ENCODE measurements around the gene TRIO. TPM values are rescaled to one million over a fixed set of nuclear protein-coding genes. Genes with fewer than 3 reads are reported as not detected.

The TRIO gene
- total and polyA plus RNA-seq, 2 of the 8 experiments (the other 6 are each of a cell fraction or from before 2014, with no cell fraction given): 35.1 to 69.1 TPM

- Histone ChIP-seq H2BK12ac (ENCODE audit: low read depth, low read length) (no peak overlapping the region), H3K27me3 (replicated peaks in 1 of 4; ENCODE audit: control insufficient read depth in 3 of 4, extremely low read depth in 1 of 4, insufficient read depth in 3 of 4, low read length in 3 of 4) (no peaks in the 10 kb centered on the region), H3K79me2 (ENCODE audit: control insufficient read depth in 1 of 2, insufficient read depth in 2 of 2, low read length in 2 of 2) (peaks cover 7 to 96% of the 10 kb centered on the region in 2 experiments; a peak in 3 of 4 replicates), H2BK120ac (replicated peaks; ENCODE audit: low read depth, low read length) (no peak overlapping the region), H3K4me3 (ENCODE audit: extremely low read depth in 1 of 4, insufficient read depth in 2 of 4, low read depth in 3 of 4, low read length in 4 of 4) (no peak overlapping the region), H4K5ac (ENCODE audit: insufficient read length, low read depth, low read length) (no peak overlapping the region), H3K56ac (replicated peaks; ENCODE audit: insufficient read length, low read depth, low read length) (no peak overlapping the region), H4K8ac (ENCODE audit: extremely low read depth, insufficient read depth, low read length) (no peak overlapping the region), H2BK5ac (ENCODE audit: low read depth, low read length) (no peak overlapping the region), H2AK5ac (ENCODE audit: low read depth, low read length) (no peak overlapping the region), H3K4me2 (ENCODE audit: insufficient read depth in 1 of 2, low read depth in 2 of 2, low read length in 2 of 2) (no peak overlapping the region), H3K79me1 (ENCODE audit: low read depth, low read length) (peaks cover 14% of the 10 kb centered on the region), H3K9ac (replicated peaks in 1 of 4; ENCODE audit: extremely low read depth in 1 of 4, low read depth in 3 of 4, low read length in 3 of 4) (no peak overlapping the region), H3K14ac (ENCODE audit: insufficient read length) (no peak overlapping the region), H3K4ac (replicated peaks; ENCODE audit: insufficient read length, low read depth, low read length) (no peak overlapping the region), H3K23me2 (ENCODE audit: low read depth, low read length) (no peaks in the 10 kb centered on the region), H3K23ac (ENCODE audit: insufficient read length) (no peak overlapping the region), H2AFZ (ENCODE audit: low read length) (no peak overlapping the region), H3K36me3 (ENCODE audit: control insufficient read depth in 2 of 4, insufficient read depth in 4 of 4, low read length in 3 of 4) (no peaks in the 10 kb centered on the region; a peak in 1 of 8 replicates), H4K20me1 (replicated peaks in 1 of 2; ENCODE audit: control insufficient read depth in 1 of 2, insufficient read depth in 2 of 2, low read length in 2 of 2) (peaks cover 2 to 7% of the 10 kb centered on the region in 2 experiments), H3K9me3 (ENCODE audit: insufficient read depth in 2 of 2, low read depth in 1 of 2, low read length in 1 of 2) (no peaks in the 10 kb centered on the region), H4K91ac (replicated peaks; ENCODE audit: insufficient read length, low read length) (no peak overlapping the region), H2BK20ac (ENCODE audit: low read length) (no peak overlapping the region), H3K4me1 (replicated peaks in 1 of 4; ENCODE audit: control insufficient read depth in 3 of 4, insufficient read depth in 4 of 4, low read length in 3 of 4) (peaks cover 0 to 17% (median 10%) of the 10 kb centered on the region in 4 experiments; a peak in 4 of 7 replicates), H3K18ac (ENCODE audit: extremely low read depth, low read length) (no peak overlapping the region), H2BK15ac (ENCODE audit: low read length) (no peak overlapping the region), H3K27ac (ENCODE audit: low read depth, low read length) (no peak overlapping the region)
- WGBS, 2 experiments (ENCODE audit: extremely low coverage in 1 of 2, insufficient coverage in 1 of 2, insufficient read length in 1 of 2, insufficient replicate concordance in 2 of 2, low coverage in 1 of 2, low lambda C conversion rate in 2 of 2, missing lambda C conversion rate in 1 of 2): 58% methylated on average over 3 of the region's 3 CpGs; no CpG with 5 or more reads in 1 of the 2 experiments
- CTCF ChIA-PET (ENCODE audit: partially characterized antibody): interaction anchor here (0.8 to 1.6 kb wide), 5 partner anchors 9 to 43 kb away, joined by 3 to 5 read pairs (median 3); no protein-coding TSS in a partner anchor
- FAIRE-seq: no peak
- POLR2A ChIA-PET (ENCODE audit: partially characterized antibody): interaction anchor here (1.1 kb wide), 1 partner anchor 72 kb away, joined by 3 read pairs; no protein-coding TSS in a partner anchor
- DNase-seq (ENCODE audit: low read depth in 1 of 2, low spot score in 2 of 2): no peak
- no peak for TF ChIP-seq FOSL1 (IDR thresholded peaks at IDR 0.05; ENCODE audit: insufficient read depth, low read depth, low read length)
- no peak for TF ChIP-seq SUZ12 (IDR thresholded peaks at IDR 0.05; ENCODE audit: low read length)
- no peak for TF ChIP-seq HDAC2 (IDR thresholded peaks at IDR 0.05; ENCODE audit: borderline replicate concordance in 1 of 2, low read depth in 2 of 2, low read length in 2 of 2)
- no peak for TF ChIP-seq JUND (IDR thresholded peaks at IDR 0.05; ENCODE audit: low read length)
- TF ChIP-seq TAF7 (optimal IDR thresholded peaks at IDR 0.05; ENCODE audit: borderline replicate concordance, low read depth, low read length): no peak
- no peak for TF ChIP-seq HDAC6 (IDR thresholded peaks at IDR 0.05; ENCODE audit: low read depth, low read length)
- TF ChIP-seq CHD2 (IDR thresholded peaks at IDR 0.05; ENCODE audit: low read length): no peak
- TF ChIP-seq SP4 (IDR thresholded peaks at IDR 0.05; ENCODE audit: low read length): no peak
- TF ChIP-seq ASH2L (IDR thresholded peaks at IDR 0.05; ENCODE audit: low read length): no peak
Measured at GRCh38 chr5:14227513-14227912, 84.4 kb downstream of the TRIO start.
